Astrocyte of the spinal cord (primary cell): Measurements from ENCODE around the gene SCAMP3.
A peak's percentile ranks its signal among the peaks of the same experiment; 100 is the strongest.
"Not testable (repeated sequence)": the region's sequence is repeated elsewhere in the genome, so short reads cannot be mapped to it uniquely, and the experiment has no call there.

Experiments
- DNase-seq: peaks from one replicate; pipeline ENCODE4 v3.0.0; 2011; ENCODE audit warnings: low read depth, low spot score
- H3K4me3 ChIP-seq: 2 replicates; pipeline ENCODE4 v1.5.1; 2011; ENCODE audit warnings: low read depth, mild to moderate bottlenecking, low read length, moderate library complexity
- CTCF ChIP-seq: IDR thresholded peaks from 2 replicates; pipeline ENCODE4 v1.5.1; 2012; ENCODE audit warnings: low read depth, mild to moderate bottlenecking, low read length, inconsistent platforms
- in situ Hi-C: cut with HindIII; loops from 2 replicates; pipeline ENCODE4 v1.10.0; 2017; ENCODE audit warnings: low sequenced_read_pairs

Gene SCAMP3

DNA sequence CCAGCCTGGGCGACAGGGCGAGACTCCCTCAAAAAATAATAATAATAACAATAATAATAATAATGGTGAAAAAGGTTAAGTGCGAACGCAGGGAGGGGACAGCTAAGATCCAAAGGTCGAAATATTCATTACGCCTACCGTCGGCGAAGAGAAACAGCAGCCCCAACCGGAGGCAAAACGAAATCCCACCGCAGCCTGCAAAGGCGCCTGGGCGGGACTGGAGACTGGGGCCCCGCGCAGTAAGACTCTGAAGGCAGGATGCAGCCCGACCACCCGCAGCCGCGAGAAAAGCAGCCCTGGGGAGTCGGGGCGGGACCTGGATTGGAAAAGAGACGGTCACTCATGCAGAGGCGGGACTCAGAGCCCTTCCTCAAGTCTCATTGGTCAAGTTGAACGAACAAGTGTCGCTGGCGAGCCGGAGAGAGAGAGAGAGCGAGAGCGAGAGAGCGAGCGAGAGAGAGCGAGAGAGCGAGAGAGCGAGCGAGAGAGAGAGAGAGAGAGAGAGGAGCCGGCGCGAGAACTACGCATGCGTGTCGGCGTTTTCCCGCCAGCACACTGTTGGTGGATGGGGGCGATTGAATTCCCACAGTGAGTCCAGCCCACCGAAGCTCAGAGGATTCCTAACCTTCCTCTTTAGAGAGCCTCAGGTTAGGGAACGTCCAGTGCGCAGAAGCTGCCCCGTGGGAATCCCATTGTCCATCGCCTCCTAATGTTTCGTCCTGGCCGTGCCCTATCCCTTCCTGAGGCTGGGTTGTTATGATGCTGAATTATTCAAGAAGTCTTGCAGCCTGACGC, 17.6 kb downstream of the SCAMP3 start:
- peak; percentile 100 for DNase-seq
- in situ Hi-C loops = no loop called here

GRCh38 chr1:155242805-155243358, 19.3 kb downstream of the SCAMP3 start:
- no peak for TF ChIP-seq CTCF
- DNase-seq = no peak
- in situ Hi-C loops = no loop called here
- H3K4me3 ChIP-seq = peak overlapping the region; percentile 68

More for the DNA sequence above, 17.6 kb downstream of the SCAMP3 start:
- H3K4me3 ChIP-seq = peak overlapping the region; percentile 68
- TF ChIP-seq CTCF = peak; percentile 38

DNA sequence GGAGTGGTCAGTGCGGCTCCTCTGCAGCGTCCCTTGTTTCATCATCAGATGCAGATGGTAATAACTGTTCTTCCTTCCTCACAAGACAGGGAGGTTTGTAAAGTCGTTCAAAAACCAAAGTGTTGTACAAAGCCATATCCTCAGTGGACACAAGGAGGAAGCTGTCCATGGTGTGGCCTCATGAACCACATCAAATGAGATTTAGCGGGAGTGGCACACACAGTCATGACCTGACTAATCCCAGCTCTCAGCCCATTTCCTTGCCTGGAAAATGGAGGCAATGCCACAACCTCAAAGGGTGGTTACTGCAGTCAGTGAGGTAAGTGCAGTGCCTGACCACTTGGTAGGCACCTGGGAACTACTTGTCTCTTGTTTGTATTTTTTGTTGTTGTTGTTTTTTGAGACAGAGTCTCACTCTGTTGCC, 20.3 kb downstream of the SCAMP3 start:
- DNase-seq = no peak
- TF ChIP-seq CTCF = no peak
- in situ Hi-C loops = no loop called here
- no peak overlapping the region for H3K4me3 ChIP-seq

- no peak for TF ChIP-seq CTCF
- in situ Hi-C loops = no loop called here
- H3K4me3 ChIP-seq = peak overlapping the region; percentile 36
- peak; percentile 80 for DNase-seq
Observed at GRCh38 chr1:155241069-155241679, 21.0 kb downstream of the SCAMP3 start.

- TF ChIP-seq CTCF = no peak
- no peak overlapping the region for H3K4me3 ChIP-seq
- in situ Hi-C loops = no loop called here
- no peak for DNase-seq
Observed at GRCh38 chr1:155236451-155236850, 25.7 kb downstream of the SCAMP3 start.

GRCh38 chr1:155235375-155235774, 26.8 kb downstream of the SCAMP3 start:
- in situ Hi-C loops, DNase-seq, H3K4me3 ChIP-seq: not testable (repeated sequence)

GRCh38 chr1:155233502-155233901, 28.7 kb downstream of the SCAMP3 start:
- H3K4me3 ChIP-seq, DNase-seq, in situ Hi-C loops: not testable (repeated sequence)

GRCh38 chr1:155232001-155232978, 29.9 kb downstream of the SCAMP3 start:
- H3K4me3 ChIP-seq, in situ Hi-C loops: not testable (repeated sequence)
- DNase-seq = peak; percentile 69

- DNase-seq, in situ Hi-C loops, H3K4me3 ChIP-seq: not testable (repeated sequence)
Observed at GRCh38 chr1:155231302-155231701, 30.9 kb downstream of the SCAMP3 start.
